Measurements from ENCODE around the gene ARSI.
"Not testable (repeated sequence)": the region's sequence is repeated elsewhere in the genome, so short reads cannot be mapped to it uniquely, and the experiment has no call there.

The ARSI gene

DNA sequence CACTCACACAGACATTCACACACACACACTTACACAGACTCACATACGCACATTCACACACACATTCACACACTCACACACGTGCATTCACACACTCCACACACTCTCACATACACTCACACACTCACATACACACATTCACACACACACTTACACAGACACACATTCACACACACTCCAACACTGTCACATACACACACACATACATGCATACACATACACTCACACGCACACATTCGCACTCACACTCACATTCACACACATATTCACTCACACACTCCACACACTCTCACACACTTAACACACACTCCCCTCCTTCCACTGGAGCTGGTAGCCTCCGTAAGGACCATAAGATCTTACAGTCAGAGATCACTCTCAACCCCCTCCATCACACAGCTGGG, 39.3 kb downstream of the ARSI start:
- no peak for DNase-seq

DNA sequence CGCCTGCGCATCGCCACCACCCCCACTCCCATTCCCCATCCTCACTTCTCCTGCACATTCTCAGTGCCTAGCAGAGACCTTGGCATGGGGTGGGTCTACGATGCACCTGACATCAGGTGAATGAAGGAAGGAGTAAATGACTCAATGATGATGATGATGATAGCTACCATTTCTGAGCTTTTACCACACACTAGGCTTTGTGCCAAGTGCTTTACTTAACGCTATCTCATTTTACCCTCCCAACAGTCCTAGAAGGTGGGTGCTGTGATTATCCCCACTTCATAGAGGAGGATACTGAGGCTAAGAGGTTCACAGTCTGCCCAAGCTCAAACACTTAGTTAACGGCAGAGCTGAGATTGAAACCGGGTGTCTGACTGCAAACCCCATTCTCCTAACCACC, 40.2 kb downstream of the ARSI start:
- DNase-seq = no peak

DNA sequence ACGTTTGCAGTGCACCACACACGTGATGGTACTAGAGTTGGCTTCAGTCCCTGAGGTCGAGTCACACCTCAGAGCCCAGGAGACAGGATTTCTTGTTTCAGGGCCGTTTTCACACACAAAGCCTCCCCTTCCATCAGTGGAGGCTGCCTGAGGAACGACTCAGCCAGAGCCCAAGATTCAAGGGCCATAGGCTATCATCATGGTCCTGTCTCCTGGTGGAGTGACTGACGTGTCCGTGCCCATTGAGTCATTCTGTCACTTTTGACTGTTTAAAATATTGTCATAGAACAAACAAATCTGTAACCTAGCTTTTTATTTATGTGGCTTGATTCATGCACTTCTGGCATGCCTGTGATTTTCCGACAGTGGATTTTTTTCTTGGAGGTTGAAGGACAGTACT, 41.5 kb downstream of the ARSI start:
- DNase-seq = no peak

DNA sequence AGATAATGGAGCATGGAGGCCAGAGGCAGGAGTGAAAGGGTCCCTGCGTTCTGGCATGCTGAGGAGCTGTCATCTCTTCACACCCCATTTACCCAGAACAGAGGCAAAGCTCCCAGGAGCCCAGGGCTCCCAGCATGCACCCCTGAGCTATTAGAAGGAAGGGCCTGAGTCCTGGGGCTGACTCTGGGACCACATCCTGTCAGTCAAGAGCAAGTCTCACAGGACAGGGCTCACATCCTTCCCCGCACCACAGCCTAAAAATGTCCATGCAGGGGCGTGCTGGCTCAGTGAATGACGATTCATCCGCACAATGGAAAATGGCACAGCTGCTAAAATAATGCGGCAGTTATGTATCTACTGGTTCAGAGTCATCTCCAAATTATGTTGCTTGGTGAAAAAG, 44.6 kb downstream of the ARSI start:
- no peak for DNase-seq

DNA sequence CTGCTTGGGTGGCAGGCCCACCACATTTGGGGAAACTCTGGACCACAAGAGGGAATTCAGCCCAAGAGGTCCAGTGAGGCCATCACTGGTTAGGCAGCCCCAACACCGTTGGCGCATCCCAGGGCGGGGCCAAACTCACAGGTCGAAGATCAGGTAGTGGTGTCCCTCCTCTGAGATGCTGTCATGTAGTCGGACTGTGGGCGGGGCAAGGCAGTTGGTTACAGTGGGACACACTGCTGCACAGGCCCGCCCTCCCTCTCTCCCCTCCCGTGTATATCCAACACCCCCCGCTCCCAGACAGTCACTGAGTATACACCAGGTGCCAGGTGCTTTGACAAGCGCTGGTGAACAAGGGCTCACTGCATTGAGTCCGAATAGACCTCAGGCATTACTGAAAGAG, 45.3 kb downstream of the ARSI start:
- DNase-seq = no peak

DNA sequence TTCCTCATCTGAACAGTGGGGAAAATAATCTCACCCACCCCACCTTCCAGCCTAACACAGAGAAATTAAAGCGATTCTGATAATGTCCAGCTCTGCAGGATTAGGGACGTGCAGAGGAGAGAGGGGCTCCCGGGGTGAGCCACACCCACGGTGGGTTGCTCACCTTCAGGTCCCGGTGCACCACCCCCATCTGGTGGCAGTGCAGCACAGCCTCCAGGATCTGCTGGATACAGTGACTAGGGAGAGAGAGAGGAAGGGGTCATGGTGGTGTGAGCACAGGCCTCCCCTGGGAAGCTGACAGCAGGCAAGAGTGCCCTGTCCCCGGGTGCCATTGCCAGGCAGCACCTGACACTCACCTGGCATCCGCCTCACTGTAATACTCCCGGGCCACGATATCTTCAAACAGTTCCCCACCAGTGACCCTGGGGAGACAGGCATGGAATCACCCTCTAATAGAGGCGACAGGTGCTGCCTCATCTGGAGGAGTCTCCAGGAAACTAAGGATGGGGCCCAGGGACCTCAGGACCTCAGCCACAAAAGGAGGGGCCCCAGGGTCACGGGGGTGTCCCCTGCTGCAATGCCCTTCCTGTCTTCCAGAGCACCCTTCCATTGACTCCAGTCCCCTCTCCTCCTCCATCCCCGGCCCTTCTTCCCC, 46.2 kb downstream of the ARSI start:
- DNase-seq = no peak

DNA sequence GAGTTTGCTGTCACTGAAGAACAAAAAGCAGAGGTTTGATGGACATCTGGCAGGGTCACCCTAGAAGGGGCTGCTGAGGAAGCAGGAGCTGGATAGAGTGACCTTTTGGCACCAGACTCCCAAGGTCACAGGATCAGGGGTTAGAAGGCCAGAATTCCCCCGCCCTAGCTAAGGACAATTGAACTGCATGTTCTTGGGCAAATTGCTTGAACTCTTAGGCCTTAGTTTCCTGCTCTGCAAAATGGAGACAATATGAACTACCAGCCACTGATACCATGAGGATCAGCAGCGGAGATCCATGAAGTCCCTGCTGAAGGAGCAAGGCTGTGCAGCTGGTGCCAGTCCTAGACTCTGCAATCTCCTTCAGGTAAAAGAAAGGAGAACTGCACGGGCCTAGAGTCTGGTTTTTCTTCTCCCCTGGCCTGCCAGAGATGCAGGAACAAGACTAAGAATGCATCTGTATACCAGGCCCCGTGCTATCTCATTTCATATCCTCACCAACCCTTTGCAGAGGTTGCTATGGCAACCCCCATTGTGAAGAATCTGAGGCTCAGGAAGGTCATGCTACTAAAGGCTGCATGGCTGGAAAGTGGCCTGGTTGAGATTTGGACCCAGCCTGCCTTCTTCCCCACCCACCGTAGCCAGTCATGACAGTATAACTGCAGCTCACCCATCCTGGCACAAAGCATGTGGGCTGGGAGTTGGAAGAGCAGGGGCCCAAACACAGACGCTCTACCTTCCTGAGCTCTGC, 46.9 kb downstream of the ARSI start:
- no peak for DNase-seq

DNA sequence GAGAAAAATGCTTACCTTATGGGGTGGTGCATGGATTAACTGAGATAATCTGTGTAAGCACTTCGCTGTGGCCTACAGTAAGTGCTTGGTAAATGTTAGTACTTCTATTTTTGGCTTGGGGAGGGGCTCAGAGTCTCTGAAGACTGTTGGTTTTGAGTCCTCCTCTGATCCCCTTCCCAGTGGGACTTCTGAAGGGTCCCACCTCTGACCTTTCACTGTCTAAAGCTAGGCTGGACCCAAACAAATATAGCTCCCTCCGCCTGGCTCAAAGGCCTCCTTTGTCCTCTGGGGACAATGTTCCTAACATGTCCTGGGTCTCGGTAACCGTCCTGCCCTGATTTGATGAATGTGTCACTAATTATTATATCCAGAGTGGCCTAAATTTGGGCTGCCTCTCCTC, 47.9 kb downstream of the ARSI start:
- DNase-seq = no peak

DNA sequence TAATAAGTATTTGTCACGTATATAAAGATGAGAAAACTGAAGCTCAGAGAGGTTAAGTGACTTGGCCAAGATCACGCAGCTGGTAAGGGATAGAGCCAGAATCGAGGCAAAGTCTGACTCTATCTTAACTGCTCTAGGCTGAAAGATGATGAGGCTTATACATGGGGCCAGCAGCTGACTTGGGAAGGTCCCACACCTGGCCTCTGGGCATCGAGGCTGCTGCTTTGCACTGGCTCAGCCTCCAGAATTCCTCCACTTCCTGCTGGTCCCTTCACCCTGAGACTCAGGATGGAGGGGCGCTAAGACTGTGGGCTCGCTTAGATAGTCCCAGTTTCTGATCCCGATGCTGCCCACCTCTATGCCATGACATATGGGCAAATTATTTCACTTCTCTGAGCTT, 48.3 kb downstream of the ARSI start:
- no peak for DNase-seq

DNA sequence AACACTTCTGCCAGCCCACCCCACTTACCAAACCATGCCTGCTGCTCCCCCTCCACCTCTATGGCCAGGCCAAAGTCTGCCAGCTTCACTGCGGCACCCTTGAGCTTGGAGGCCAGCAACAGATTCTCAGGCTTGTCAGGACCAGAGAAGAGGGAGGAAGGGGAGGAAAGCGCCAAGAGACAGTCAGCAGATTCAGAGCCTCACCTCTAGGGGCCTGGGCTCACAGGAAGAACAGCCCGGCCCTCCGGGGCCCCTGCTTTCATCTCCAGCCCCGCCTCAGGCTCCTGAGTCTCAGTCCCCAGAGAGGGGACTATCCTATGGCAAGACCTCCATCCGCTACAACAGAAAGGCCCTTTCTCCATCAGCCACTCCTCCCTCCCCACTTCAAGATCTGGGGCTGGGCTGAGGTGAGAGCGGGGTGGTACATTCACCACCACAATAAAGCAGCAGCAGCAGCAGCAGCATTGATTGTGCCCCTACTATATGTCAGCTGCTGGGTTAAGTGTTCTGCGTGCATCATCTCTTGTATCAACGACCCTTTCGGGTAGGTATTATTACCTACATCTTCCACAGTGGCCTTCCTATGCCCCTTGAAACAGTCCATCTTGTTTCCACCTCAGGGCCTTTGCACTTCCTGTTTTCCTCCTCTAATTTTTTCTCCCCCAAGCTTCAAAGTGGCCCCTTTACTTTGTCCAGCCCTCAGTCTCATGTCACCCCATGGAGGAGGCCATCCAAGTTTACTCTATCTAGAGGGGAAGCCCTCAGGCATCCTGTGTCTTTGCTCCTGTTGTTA, 49.1 kb downstream of the ARSI start:
- DNase-seq = no peak

DNA sequence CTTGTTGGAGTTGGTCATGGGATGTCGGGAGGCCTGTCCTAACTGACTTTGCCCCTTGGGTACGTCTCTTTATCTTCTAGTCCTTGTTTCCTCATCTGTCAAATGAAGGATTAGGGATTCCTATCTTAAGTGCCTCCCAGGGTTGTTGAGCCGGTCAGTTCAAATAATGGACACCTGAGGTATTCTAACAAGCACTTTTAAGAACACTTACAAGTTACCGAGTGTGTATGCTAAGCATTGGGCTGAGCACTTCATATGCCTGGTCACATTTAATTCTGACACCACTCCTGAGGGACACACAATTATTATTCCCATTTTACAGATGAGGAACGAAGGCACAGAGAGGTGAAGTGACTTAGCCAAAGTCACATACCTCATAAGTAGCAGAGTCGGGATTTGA, 50.2 kb downstream of the ARSI start:
- DNase-seq = no peak

DNA sequence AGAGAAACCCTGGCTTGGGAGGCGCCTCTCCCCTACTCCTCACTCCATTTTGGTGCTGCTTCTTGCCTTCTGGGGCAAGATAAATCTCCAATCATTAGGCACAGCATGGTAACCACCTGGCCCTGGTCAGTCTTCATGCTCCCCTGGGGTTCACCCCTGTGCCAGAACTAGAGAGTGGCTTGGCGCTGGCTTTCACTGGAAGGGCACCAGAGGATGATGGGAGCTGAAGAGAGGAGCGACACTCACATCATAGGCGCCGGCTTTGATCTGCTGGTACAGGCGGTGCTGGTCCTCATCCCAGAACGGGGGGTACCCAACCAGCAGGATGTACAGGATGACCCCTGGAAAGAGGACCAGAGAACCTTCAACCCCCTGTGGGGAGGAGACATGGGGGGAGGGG, 51.2 kb downstream of the ARSI start:
- DNase-seq = no peak

DNA sequence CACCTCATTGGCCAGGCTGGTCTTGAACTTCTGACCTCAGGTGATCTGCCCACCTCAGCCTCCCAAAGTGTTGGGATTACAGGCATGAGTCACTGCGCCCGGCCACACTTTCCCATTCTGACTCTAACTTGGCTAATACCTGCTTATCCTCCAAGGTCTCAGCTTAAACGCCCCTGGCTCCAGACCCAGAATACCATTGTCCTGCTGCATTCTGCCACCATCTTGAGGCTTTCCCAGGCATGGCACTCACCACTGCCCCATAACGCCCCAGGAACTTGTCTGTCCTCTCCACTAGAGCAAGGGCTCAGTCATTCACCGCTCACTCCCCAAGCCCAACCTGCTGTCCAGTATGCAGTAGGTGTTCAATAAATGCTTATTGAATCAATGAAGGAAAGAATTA, 53.0 kb downstream of the ARSI start:
- DNase-seq = no peak

DNA sequence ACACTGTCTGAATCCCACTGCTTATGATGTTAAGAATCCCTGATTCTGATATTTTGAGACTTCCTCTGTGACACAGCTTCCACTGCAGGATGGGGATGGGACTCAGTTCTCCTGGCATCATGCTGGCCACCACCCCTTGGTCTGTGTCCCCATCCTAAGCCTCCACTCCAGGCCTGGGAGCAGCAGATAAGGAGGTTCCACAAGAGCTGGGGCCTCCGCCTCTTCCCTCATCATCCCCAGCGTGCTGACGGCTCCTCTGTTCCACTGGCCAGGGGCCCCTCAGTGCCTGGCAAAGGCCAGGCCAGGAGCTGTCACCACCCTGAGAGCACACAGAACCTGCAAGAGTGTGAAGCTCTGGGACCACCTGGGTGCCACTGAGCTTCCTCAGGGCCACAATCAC, 53.8 kb downstream of the ARSI start:
- no peak for DNase-seq

DNA sequence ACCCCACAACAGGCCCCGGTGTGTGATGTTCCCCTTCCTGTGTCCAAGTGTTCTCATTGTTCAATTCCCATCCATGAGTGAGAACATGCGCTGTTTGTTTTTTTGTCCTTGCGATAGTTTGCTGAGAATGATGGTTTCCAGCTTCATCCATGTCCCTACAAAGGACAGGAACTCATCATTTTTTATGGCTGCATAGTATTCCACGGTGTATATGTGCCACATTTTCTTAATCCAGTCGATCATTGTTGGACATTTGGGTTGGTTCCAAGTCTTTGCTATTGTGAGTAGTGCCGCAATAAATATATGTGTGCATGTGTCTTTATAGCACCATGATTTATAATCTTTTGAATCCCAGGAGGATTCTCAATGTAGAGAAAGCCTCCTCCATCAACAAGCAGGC, 54.2 kb downstream of the ARSI start:
- DNase-seq = not testable (repeated sequence)

DNA sequence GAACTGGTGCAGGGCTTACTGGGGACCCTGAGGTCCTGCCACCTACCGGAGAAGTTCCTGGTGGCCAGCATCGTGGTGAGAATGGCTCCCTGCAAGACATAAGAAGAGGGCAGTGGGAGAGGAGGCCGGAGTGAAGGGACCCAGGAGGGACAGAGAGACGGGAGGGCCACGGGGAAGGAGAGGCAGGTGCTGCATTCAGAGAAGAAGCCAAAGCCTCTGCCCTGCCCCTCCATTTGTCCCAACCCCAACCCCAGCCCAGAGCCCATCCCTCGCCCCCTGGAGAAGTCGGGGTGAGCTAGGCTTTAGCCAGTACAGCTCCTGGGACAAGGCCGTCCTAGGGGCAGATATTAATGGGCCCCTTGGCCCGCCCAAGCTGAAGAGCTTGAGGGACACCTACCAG, 55.0 kb downstream of the ARSI start:
- no peak for DNase-seq

DNA sequence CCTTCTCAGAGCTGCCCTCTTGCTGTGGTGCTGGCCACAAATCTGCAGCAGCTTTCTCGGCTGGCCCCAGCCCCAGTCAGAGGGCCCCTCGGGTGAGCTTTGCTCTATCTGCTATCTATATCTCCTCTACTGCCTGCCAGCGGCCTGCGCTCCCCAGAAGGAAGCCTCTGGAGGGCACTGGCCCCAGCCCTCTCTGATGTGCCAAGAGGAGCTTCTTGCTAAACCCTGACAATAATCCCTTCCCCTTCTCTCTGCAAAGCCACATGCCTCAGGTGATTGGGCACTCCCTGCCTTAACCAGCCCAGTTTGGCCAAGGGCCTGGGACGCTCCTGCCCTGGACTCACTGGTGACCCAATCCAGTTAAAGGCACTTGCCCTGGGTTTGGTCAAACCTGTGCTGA, 55.9 kb downstream of the ARSI start:
- no peak for DNase-seq

DNA sequence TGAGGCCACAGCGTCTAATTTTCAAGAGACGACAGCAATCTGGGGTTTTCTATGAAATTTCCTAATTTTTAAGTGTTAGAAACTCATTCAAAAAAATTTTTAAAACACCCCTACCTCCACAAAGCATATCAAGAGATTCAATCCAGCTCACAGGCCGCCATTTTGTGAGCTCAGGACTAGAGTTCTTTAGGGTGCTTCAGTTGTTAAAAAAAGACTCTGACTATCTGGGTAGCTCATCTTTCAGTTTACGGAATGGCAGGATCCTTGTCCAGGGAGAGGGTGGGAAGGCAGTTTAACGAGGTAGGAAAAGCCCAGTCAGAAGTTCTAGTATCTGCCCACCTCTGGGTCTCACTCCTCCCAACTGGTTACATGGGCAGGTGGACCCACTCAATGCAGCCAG, 56.3 kb downstream of the ARSI start:
- no peak for DNase-seq

Data from activated CD4-positive, alpha-beta T cell treated with anti-CD3 and anti-CD28 coated beads, Interleukin-10, Interleukin-2, amounts not matched to agents 100 ng/mL and 50 ng/mL, durations not matched to agents 16 hours and 8 hours (primary cell).